Neural progenitor cell (in vitro differentiated cells): ENCODE data around the gene MYL12A. TPM values are rescaled to one million over a fixed set of nuclear protein-coding genes. Genes with fewer than 3 reads are reported as not detected.

Experiments used
- DNase-seq: peaks from one replicate; pipeline ENCODE4 v3.0.0-alpha.2; 2016; ENCODE audit warnings: low spot score
- H2AFZ ChIP-seq: fragments of 200-600 bp; sonication (generic); replicated peaks from 2 replicates; pipeline ENCODE4 v1.6.1; 2016; ENCODE audit warnings: antibody characterized with exemption
- H3F3A ChIP-seq: fragments of 200-600 bp; sonication (generic); 2 replicates; pipeline ENCODE4 v1.6.1; 2016; ENCODE audit warnings: antibody characterized with exemption, low read depth
- H3K27ac ChIP-seq: fragments of 200-600 bp; sonication (generic); 2 replicates; pipeline ENCODE4 v1.5.1; 2016; ENCODE audit warnings: mild to moderate bottlenecking
- H3K27me3 ChIP-seq: fragments of 200-600 bp; sonication (generic); 2 replicates; pipeline ENCODE4 v1.6.1; 2016; ENCODE audit warnings: mild to moderate bottlenecking, moderate library complexity
- H3K36me3 ChIP-seq: fragments of 200-600 bp; sonication (generic); 2 replicates; pipeline ENCODE4 v1.5.1; 2016
- H3K4me1 ChIP-seq: fragments of 200-600 bp; sonication (generic); 2 replicates; pipeline ENCODE4 v1.6.1; 2016; ENCODE audit warnings: mixed run types
- H3K4me2 ChIP-seq: fragments of 200-600 bp; sonication (generic); 2 replicates; pipeline ENCODE4 v1.6.1; 2016
- H3K4me3 ChIP-seq: fragments of 200-600 bp; sonication (generic); 2 replicates; pipeline ENCODE4 v1.5.1; 2016
- H3K79me2 ChIP-seq: fragments of 200-600 bp; sonication (generic); 2 replicates; pipeline ENCODE4 v1.6.1; 2016; ENCODE audit warnings: low read depth
- H3K9ac ChIP-seq: fragments of 200-600 bp; sonication (generic); 2 replicates; pipeline ENCODE4 v1.6.1; 2016
- H3K9me3 ChIP-seq: fragments of 200-600 bp; sonication (generic); 2 replicates; pipeline ENCODE4 v1.5.1; 2016; ENCODE audit warnings: low read depth
- H4K20me1 ChIP-seq: fragments of 200-600 bp; sonication (generic); 2 replicates; pipeline ENCODE4 v1.6.1; 2016; ENCODE audit warnings: low read depth
- H3K27ac Mint-ChIP-seq: 3 replicates; pipeline ENCODE4 v1.8.0; 2021; ENCODE audit warnings: mixed read lengths
- H3K27me3 Mint-ChIP-seq: 2 replicates; pipeline ENCODE4 v1.8.0; 2022; ENCODE audit warnings: low read depth, mild to moderate bottlenecking, inconsistent platforms, moderate library complexity, mixed read lengths; ENCODE audit not compliant: insufficient read depth
- H3K36me3 Mint-ChIP-seq: 3 replicates; pipeline ENCODE4 v1.8.0; 2021; ENCODE audit warnings: mixed read lengths
- H3K4me1 Mint-ChIP-seq: 3 replicates; pipeline ENCODE4 v1.8.0; 2021; ENCODE audit warnings: mixed read lengths
- H3K4me3 Mint-ChIP-seq: 3 replicates; pipeline ENCODE4 v1.8.0; 2021; ENCODE audit warnings: mild to moderate bottlenecking, moderate library complexity, mixed read lengths
- H3K9me3 Mint-ChIP-seq: 3 replicates; pipeline ENCODE4 v1.8.0; 2020; ENCODE audit warnings: mixed read lengths
- EZH2 ChIP-seq: fragments of 200-600 bp; sonication (generic); IDR thresholded peaks from 2 replicates; pipeline ENCODE4 v1.6.1; 2017; ENCODE audit warnings: antibody characterized with exemption, mild to moderate bottlenecking, moderate library complexity
- EZH2phosphoT487 ChIP-seq: fragments of 200-600 bp; sonication (generic); IDR thresholded peaks from 2 replicates; pipeline ENCODE4 v1.6.1; 2017; ENCODE audit warnings: antibody characterized with exemption
- total RNA-seq: library from RNA; depleted of rRNA; stranded (reverse); fragments of >200 nt; gene quantifications from 2 replicates; pipeline ENCODE4 v1.2.3, GENCODE V29; 2015; ENCODE audit warnings: low replicate concordance
- TF ChIP-seq, protein P1 (sequence below): fragments of 200-600 bp; sonication (generic); IDR thresholded peaks from 2 replicates; pipeline ENCODE4 v1.5.1; 2017; ENCODE audit warnings: antibody characterized with exemption, mild to moderate bottlenecking

Gene MYL12A
- total RNA-seq, 1 donor from 2014 or later: 365 TPM

DNA sequence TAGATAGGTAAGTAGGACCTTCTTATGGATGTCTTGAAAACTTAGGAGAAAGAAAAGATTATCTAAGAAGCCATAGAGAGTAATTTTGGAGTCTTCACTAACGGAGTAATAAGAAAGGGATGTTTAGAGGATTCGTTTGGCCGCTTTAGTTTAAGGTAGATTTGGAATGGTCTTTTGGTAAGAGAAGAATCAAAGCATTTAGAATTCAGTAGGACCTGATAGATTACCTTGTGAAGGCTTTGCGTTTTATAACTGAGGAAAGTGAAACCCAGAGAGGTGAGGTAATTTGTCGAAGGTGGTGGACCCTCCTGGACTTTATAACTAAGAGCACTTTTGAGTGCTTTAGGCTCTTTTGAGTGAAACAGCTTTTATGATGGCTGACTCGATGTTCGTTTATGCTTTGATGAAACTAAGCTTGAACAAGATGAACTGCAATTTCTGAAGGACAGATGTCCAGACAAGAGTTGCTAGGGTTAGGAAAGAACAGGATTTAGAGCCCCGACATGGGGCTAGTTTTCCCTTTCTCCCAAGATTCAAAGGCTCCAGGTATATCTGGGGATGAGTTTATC, 15.6 kb downstream of the MYL12A start:
- no peaks in the 10 kb centered on the region for H3K27me3 ChIP-seq
- no peak for DNase-seq
- no peak overlapping the region for H3K27ac ChIP-seq
- Mint-ChIP-seq H3K27me3 (no peaks in the 10 kb centered on the region), H3K9me3 (no peaks in the 10 kb centered on the region), H3K4me1 (peaks cover 36% of the 10 kb centered on the region), H3K4me3 (peak overlapping the region; percentile 93), H3K27ac (peak overlapping the region; percentile 73), H3K36me3 (no peaks in the 10 kb centered on the region)
- peak overlapping the region; percentile 90 for H3K4me2 ChIP-seq
- peak overlapping the region; percentile 81 for H3K4me3 ChIP-seq
- H3K9me3 ChIP-seq: no peaks in the 10 kb centered on the region
- H2AFZ ChIP-seq: no peak overlapping the region
- H4K20me1 ChIP-seq: peaks cover 59% of the 10 kb centered on the region
- H3K4me1 ChIP-seq: peaks cover 18% of the 10 kb centered on the region
- peak overlapping the region; percentile 99 for H3K9ac ChIP-seq
- TF ChIP-seq, protein P1, sequence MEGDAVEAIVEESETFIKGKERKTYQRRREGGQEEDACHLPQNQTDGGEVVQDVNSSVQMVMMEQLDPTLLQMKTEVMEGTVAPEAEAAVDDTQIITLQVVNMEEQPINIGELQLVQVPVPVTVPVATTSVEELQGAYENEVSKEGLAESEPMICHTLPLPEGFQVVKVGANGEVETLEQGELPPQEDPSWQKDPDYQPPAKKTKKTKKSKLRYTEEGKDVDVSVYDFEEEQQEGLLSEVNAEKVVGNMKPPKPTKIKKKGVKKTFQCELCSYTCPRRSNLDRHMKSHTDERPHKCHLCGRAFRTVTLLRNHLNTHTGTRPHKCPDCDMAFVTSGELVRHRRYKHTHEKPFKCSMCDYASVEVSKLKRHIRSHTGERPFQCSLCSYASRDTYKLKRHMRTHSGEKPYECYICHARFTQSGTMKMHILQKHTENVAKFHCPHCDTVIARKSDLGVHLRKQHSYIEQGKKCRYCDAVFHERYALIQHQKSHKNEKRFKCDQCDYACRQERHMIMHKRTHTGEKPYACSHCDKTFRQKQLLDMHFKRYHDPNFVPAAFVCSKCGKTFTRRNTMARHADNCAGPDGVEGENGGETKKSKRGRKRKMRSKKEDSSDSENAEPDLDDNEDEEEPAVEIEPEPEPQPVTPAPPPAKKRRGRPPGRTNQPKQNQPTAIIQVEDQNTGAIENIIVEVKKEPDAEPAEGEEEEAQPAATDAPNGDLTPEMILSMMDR: no peak
- TF ChIP-seq EZH2 (no peak), EZH2phosphoT487 (no peak)
- no peaks in the 10 kb centered on the region for H3K36me3 ChIP-seq
- peaks cover 70% of the 10 kb centered on the region for H3K79me2 ChIP-seq
- H3F3A ChIP-seq: peaks cover 23% of the 10 kb centered on the region

DNA sequence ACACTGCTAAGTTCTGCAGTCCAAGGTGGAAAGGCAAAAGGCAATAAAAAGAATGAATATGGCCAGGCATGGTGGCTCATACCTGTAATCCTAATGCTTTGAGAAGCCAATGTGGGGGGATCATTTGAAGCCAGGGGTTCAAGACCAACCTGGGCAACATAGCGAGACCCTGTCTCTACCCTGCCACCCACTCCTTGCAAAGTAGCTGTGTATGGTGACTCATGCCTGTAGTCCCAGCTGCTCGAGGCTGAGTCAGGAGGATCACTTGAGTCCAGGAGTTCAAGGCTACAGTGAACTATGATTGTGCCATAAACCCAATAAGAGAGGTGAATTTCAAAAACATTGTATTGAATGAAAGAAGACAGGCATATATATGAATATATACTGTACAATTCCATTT, 16.8 kb downstream of the MYL12A start:
- no peak overlapping the region for H3K27ac Mint-ChIP-seq
- H3F3A ChIP-seq: peaks cover 15% of the 10 kb centered on the region
- H3K36me3 Mint-ChIP-seq: no peaks in the 10 kb centered on the region
- H3K4me1 ChIP-seq: peaks cover 18% of the 10 kb centered on the region
- no peak overlapping the region for H3K4me2 ChIP-seq
- peak overlapping the region; percentile 22 for H3K4me3 Mint-ChIP-seq
- H3K27me3 Mint-ChIP-seq: no peaks in the 10 kb centered on the region
- no peak overlapping the region for H3K27ac ChIP-seq
- no peak overlapping the region for H2AFZ ChIP-seq
- H3K27me3 ChIP-seq: no peaks in the 10 kb centered on the region
- H3K79me2 ChIP-seq: peaks cover 81% of the 10 kb centered on the region
- no peaks in the 10 kb centered on the region for H3K9me3 ChIP-seq
- H3K9ac ChIP-seq: no peak overlapping the region
- no peak for DNase-seq
- peaks cover 36% of the 10 kb centered on the region for H3K4me1 Mint-ChIP-seq
- H3K36me3 ChIP-seq: no peaks in the 10 kb centered on the region
- H3K4me3 ChIP-seq: no peak overlapping the region
- peaks cover 65% of the 10 kb centered on the region for H4K20me1 ChIP-seq
- H3K9me3 Mint-ChIP-seq: no peaks in the 10 kb centered on the region
- TF ChIP-seq EZH2: no peak
- TF ChIP-seq EZH2phosphoT487: no peak
- TF ChIP-seq, protein P1: no peak

GRCh38 chr18:3265564-3266033, 18.0 kb downstream of the MYL12A start:
- no peak overlapping the region for H3K4me2 ChIP-seq
- H3K9ac ChIP-seq: no peak overlapping the region
- Mint-ChIP-seq H3K36me3 (no peaks in the 10 kb centered on the region), H3K4me3 (no peak overlapping the region), H3K4me1 (peaks cover 33% of the 10 kb centered on the region), H3K27me3 (no peaks in the 10 kb centered on the region), H3K9me3 (no peaks in the 10 kb centered on the region), H3K27ac (no peak overlapping the region)
- peaks cover 93% of the 10 kb centered on the region for H3K79me2 ChIP-seq
- H3K36me3 ChIP-seq: no peaks in the 10 kb centered on the region
- H3K4me1 ChIP-seq: peaks cover 15% of the 10 kb centered on the region
- TF ChIP-seq, protein P1: no peak
- TF ChIP-seq EZH2phosphoT487 (no peak), EZH2 (no peak)
- H3K27ac ChIP-seq: no peak overlapping the region
- H3K9me3 ChIP-seq: no peaks in the 10 kb centered on the region
- H2AFZ ChIP-seq: no peak overlapping the region
- H3K27me3 ChIP-seq: no peaks in the 10 kb centered on the region
- peak; percentile 17 for DNase-seq
- H3K4me3 ChIP-seq: no peak overlapping the region
- peaks cover 12% of the 10 kb centered on the region for H3F3A ChIP-seq
- peaks cover 65% of the 10 kb centered on the region for H4K20me1 ChIP-seq
